ENCODE measurements around the gene ERG.

- no peak for TF ChIP-seq CTCF (IDR thresholded peaks at IDR 0.05; ENCODE audit: control extremely low read depth in 1 of 3, insufficient read depth in 1 of 3, low read depth in 1 of 3, low read length in 3 of 3)
- TF ChIP-seq POLR2A (IDR thresholded peaks at IDR 0.05; ENCODE audit: control extremely low read depth in 1 of 2, low read depth in 2 of 2, low read length in 2 of 2) = no peak
- no peak for TF ChIP-seq YY1 (IDR thresholded peaks at IDR 0.05; ENCODE audit: low read depth, low read length)
- TF ChIP-seq POLR2AphosphoS5 (IDR thresholded peaks at IDR 0.05; ENCODE audit: low read depth, low read length) = no peak
- TF ChIP-seq KDM5A (IDR thresholded peaks at IDR 0.05; ENCODE audit: low read length) = no peak
- no peak for TF ChIP-seq SUZ12 (IDR thresholded peaks at IDR 0.05; ENCODE audit: low read length)
- no peak for TF ChIP-seq EP300 (IDR thresholded peaks at IDR 0.05; ENCODE audit: borderline replicate concordance in 1 of 2, low read depth in 2 of 2, low read length in 2 of 2)
- no peak for TF ChIP-seq SP1 (IDR thresholded peaks at IDR 0.05; ENCODE audit: low read depth, low read length)
- TF ChIP-seq BACH1 (IDR thresholded peaks at IDR 0.05; ENCODE audit: low read length) = no peak
Measured at GRCh38 chr21:38380481-38381137, 117.7 kb downstream of the ERG start.

Measured in H1 (cell line).